HCT116 (cell line): Measurements from ENCODE around the gene SH3D19. TPM values are rescaled to one million over a fixed set of nuclear protein-coding genes. Genes with fewer than 3 reads are reported as not detected.

ENCODE experiments used
- ATAC-seq: fragments of 200-7000 bp; cut with Tn5 transposase; 2 replicates; pipeline ENCODE4 v1.9.1; 2020; ENCODE audit warnings: mild to moderate bottlenecking, moderate library complexity
- BruUV-seq: library from RNA; stranded (reverse); fragments of 400-500 nt; replicated peaks from 2 replicates; lab custom pipeline; 2021; lab: Mats Ljungman, UMichigan
- CTCF ChIA-PET: fragments of 300-600 bp; sonication (Branson Sonifier 250); formaldehyde crosslinking; loops from one replicate; lab custom pipeline; 2021; ENCODE audit warnings: antibody characterized with exemption; lab: Charles Lee
- POLR2A ChIA-PET: fragments of 300-600, 350-600 bp; sonication (Branson Sonifier 250); formaldehyde crosslinking; loops from one replicate; lab custom pipeline; 2021; ENCODE audit warnings: antibody characterized with exemption; lab: Charles Lee
- RAD21 ChIA-PET, 2 experiments: fragments of 300-600 bp; sonication (Branson Sonifier 250); formaldehyde crosslinking; loops; one replicate each; lab custom pipeline; 2023; ENCODE audit warnings: low total read pairs in 2 of 2; ENCODE audit not compliant: uncharacterized antibody in 2 of 2, unreplicated experiment in 2 of 2, low non-redundant PET in 1 of 2; lab: Charles Lee
- DNase-seq: peaks from one replicate; pipeline ENCODE4 v3.0.0-alpha.2; 2010; ENCODE audit warnings: low read depth, low spot score
- H2AFZ ChIP-seq: fragments of 200-600 bp; shearing (Covaris generic), sonication (generic); 2 replicates; pipeline ENCODE4 v1.6.1; 2017; ENCODE audit warnings: low read depth, mixed run types, mixed read lengths, antibody characterized with exemption, low read length; ENCODE audit not compliant: poor library complexity, severe bottlenecking
- H3K27ac ChIP-seq: 2 replicates; pipeline ENCODE4 v1.5.1; 2012; ENCODE audit warnings: low read depth, low read length
- H3K27me3 ChIP-seq: fragments of 200-600 bp; sonication (generic); 2 replicates; pipeline ENCODE4 v1.6.1; 2016; ENCODE audit warnings: mixed run types, low read length, mixed read lengths; ENCODE audit not compliant: insufficient read depth
- H3K36me3 ChIP-seq, 2 experiments: fragments of 200-500 bp in 1 of 2; fragments of 200-600 bp in 1 of 2; sonication (Bioruptor generic) in 1 of 2; sonication (generic) in 1 of 2; 2 replicates each; pipeline versions ENCODE4 v1.5.1 to v1.6.1; 2014 to 2016; ENCODE audit warnings: low read length in 2 of 2, inconsistent platforms in 1 of 2, mixed read lengths in 1 of 2, mixed run types in 1 of 2; ENCODE audit not compliant: insufficient read depth in 2 of 2, control insufficient read depth in 1 of 2
- H3K4me1 ChIP-seq, 2 experiments: fragments of 200-600 bp in 1 of 2; sonication (generic) in 1 of 2; 2 replicates each; pipeline versions ENCODE4 v1.5.1 to v1.6.1; 2012 to 2017; ENCODE audit warnings: low read length in 2 of 2, inconsistent platforms in 1 of 2, mild to moderate bottlenecking in 1 of 2, mixed read lengths in 1 of 2, mixed run types in 1 of 2, moderate library complexity in 1 of 2; ENCODE audit not compliant: insufficient read depth in 2 of 2, control insufficient read depth in 1 of 2
- H3K4me2 ChIP-seq: fragments of 200-600 bp; sonication (generic); 2 replicates; pipeline ENCODE4 v1.6.1; 2017; ENCODE audit warnings: mixed run types, low read length, mixed read lengths
- H3K4me3 ChIP-seq, 2 experiments: fragments of 200-600 bp in 1 of 2; sonication (generic) in 1 of 2; replicated peaks in 1 of 2; 2 replicates each; pipeline ENCODE4 v1.5.1; 2011 to 2016; ENCODE audit warnings: low read length in 2 of 2, control low read depth in 1 of 2, low read depth in 1 of 2, mild to moderate bottlenecking in 1 of 2, mixed read lengths in 1 of 2, mixed run types in 1 of 2
- H3K79me2 ChIP-seq: fragments of 200-600 bp; sonication (generic); 2 replicates; pipeline ENCODE4 v1.6.1; 2017; ENCODE audit warnings: mild to moderate bottlenecking, mixed run types, low read length, moderate library complexity, mixed read lengths; ENCODE audit not compliant: insufficient read depth
- H3K9ac ChIP-seq: fragments of 200-600 bp; sonication (generic); 2 replicates; pipeline ENCODE4 v1.6.1; 2016; ENCODE audit warnings: low read length, mixed read lengths
- H3K9me2 ChIP-seq: fragments of 200-600 bp; sonication (generic), shearing (Covaris generic); 2 replicates; pipeline ENCODE4 v1.6.1; 2017; ENCODE audit warnings: mixed run types, mild to moderate bottlenecking, moderate library complexity; ENCODE audit not compliant: insufficient read depth
- H3K9me3 ChIP-seq, 2 experiments: fragments of 200-500 bp in 1 of 2; fragments of 200-600 bp in 1 of 2; sonication (Bioruptor generic) in 1 of 2; sonication (generic) in 1 of 2; 2 replicates each; pipeline ENCODE4 v1.6.1; 2014 to 2017; ENCODE audit warnings: low read length in 2 of 2, mixed read lengths in 2 of 2, inconsistent platforms in 1 of 2, low read depth in 1 of 2, mild to moderate bottlenecking in 1 of 2, mixed run types in 1 of 2, moderate library complexity in 1 of 2; ENCODE audit not compliant: control insufficient read depth in 1 of 2, insufficient read depth in 1 of 2
- H4K20me1 ChIP-seq: fragments of 200-600 bp; sonication (generic), shearing (Covaris generic); 2 replicates; pipeline ENCODE4 v1.6.1; 2017; ENCODE audit warnings: mixed run types, mild to moderate bottlenecking, moderate library complexity; ENCODE audit not compliant: insufficient read depth
- CBX3 ChIP-seq: IDR thresholded peaks from 2 replicates; pipeline ENCODE4 v1.6.1; 2012; ENCODE audit warnings: low read depth
- CEBPB ChIP-seq: IDR thresholded peaks from 2 replicates; pipeline ENCODE4 v1.6.1; 2012; ENCODE audit warnings: low read depth
- EGR1 ChIP-seq: IDR thresholded peaks from 2 replicates; pipeline ENCODE4 v1.6.1; 2012; ENCODE audit warnings: low read depth
- ELF1 ChIP-seq: IDR thresholded peaks from 2 replicates; pipeline ENCODE4 v1.6.1; 2012; ENCODE audit warnings: low read depth, borderline replicate concordance
- EZH2 ChIP-seq: fragments of 200-600 bp; sonication (generic); IDR thresholded peaks from 2 replicates; pipeline ENCODE4 v1.6.1; 2017; ENCODE audit warnings: antibody characterized with exemption, mixed run types
- EZH2phosphoT487 ChIP-seq: fragments of 200-600 bp; IDR thresholded peaks from 2 replicates; pipeline ENCODE4 v1.6.1; 2018; ENCODE audit warnings: antibody characterized with exemption, borderline replicate concordance
- FOSL1 ChIP-seq: IDR thresholded peaks from 2 replicates; pipeline ENCODE4 v1.6.1; 2012; ENCODE audit warnings: low read depth
- POLR2A ChIP-seq: IDR thresholded peaks from 2 replicates; pipeline ENCODE4 v1.7.0; 2011; ENCODE audit warnings: borderline replicate concordance; ENCODE audit not compliant: insufficient read depth, insufficient read length; ENCODE audit errors: extremely low read depth
- RAD21 ChIP-seq: IDR thresholded peaks from 2 replicates; pipeline ENCODE4 v1.6.1; 2012; ENCODE audit warnings: low read depth, mild to moderate bottlenecking
- SIN3A ChIP-seq: IDR thresholded peaks from 2 replicates; pipeline ENCODE4 v1.6.1; 2012; ENCODE audit warnings: low read depth
- SP1 ChIP-seq: IDR thresholded peaks from 2 replicates; pipeline ENCODE4 v1.6.1; 2012; ENCODE audit warnings: low read depth
- YY1 ChIP-seq: IDR thresholded peaks from 2 replicates; pipeline ENCODE4 v1.6.1; 2011; ENCODE audit warnings: low read length, low read depth, moderate library complexity, mild to moderate bottlenecking; ENCODE audit not compliant: insufficient replicate concordance; ENCODE audit errors: extremely low read depth
- ZFX ChIP-seq: fragments of 450-650 bp; IDR thresholded peaks from 2 replicates; pipeline ENCODE4 v1.6.1; 2017
- ZNF274 ChIP-seq: fragments of 200-500 bp; sonication (Bioruptor generic); IDR thresholded peaks from 2 replicates; pipeline ENCODE4 v1.6.1; 2014; ENCODE audit warnings: mild to moderate bottlenecking, low read depth, low read length, inconsistent platforms
- intact Hi-C: fragments of 100-400 bp; cut with micrococcal nuclease; formaldehyde crosslinking; loops from 2 replicates; pipeline ENCODE4 v1.10.0; 2022
- total RNA-seq: library from RNA; stranded (reverse); gene quantifications from one replicate; pipeline ENCODE4 v1.2.1, GENCODE V29; 2021; ENCODE audit not compliant: unreplicated experiment
- TF ChIP-seq, protein P1 (sequence below): IDR thresholded peaks from 2 replicates; pipeline ENCODE4 v1.6.1; 2011; ENCODE audit warnings: mild to moderate bottlenecking, low read length, moderate library complexity; ENCODE audit not compliant: insufficient replicate concordance; ENCODE audit errors: extremely low read depth
- TF ChIP-seq, protein P2 (sequence below): IDR thresholded peaks from 2 replicates; pipeline ENCODE4 v1.6.1; 2012
- TF ChIP-seq, protein P3 (sequence below), 3 experiments: fragments of 200-600 bp in 1 of 3; sonication (generic) in 1 of 3; IDR thresholded peaks in 2 of 3; conservative IDR thresholded peaks in 1 of 3; 2 replicates each; pipeline ENCODE4 v1.5.1; 2012 to 2017; ENCODE audit warnings: low read depth in 2 of 3, low read length in 2 of 3, antibody characterized with exemption in 1 of 3, borderline replicate concordance in 1 of 3, control low read depth in 1 of 3, mild to moderate bottlenecking in 1 of 3, mixed read lengths in 1 of 3, mixed run types in 1 of 3, moderate library complexity in 1 of 3; ENCODE audit not compliant: insufficient read depth in 1 of 3

SH3D19 gene
- total RNA-seq, 1 experiment from 2014 or later, result 37.5 TPM

DNA sequence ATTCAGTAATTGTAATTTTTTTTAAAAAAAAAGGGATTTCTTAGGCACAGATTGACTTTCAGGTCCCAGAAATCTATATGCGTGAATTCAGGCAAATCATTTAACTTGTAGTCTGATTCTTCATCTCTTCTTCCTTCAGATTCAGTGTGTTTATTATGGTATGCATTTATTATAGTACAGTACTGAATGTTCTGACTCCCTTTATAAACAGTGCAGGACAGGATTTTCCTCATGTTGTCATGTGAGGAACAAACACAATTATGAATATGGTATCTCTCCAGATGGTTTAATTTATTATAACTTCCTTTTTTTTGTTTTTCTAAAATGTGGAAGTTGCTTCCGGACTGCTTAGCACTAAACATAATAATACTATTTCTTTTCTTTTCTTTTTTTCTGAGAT is 171.8 kb downstream of the SH3D19 start:
- intact Hi-C loops, result no loop called here
- POLR2A ChIA-PET, result no interaction called here

DNA sequence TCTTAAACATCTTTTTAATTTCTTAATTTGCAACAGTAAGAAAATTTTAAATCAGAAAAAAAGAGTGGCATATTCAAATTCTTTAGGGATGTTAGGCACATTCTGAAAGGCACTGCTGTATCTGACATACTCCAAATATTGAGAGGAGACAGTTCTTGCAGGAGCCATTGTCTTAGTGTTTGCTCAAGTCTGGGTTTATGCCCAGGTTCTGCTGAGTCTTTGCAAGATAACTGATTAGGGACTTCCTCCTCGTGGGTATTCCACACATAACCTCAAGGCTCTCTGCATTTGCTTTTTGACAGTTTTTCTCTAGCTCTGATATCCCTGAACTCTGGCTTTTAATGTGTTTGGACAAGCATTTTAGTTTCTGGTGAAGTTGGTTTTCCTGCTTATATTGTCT is 173.4 kb downstream of the SH3D19 start:
- ChIA-PET RAD21 (no interaction called here), CTCF (no interaction called here), POLR2A (no interaction called here)
- Histone ChIP-seq H3K9me2 (no peaks in the 10 kb centered on the region), H3K79me2 (no peaks in the 10 kb centered on the region), H3K9me3 (no peaks in the 10 kb centered on the region), H3K9ac (no peak overlapping the region), H3K4me3 (no peak overlapping the region), H3K27me3 (no peaks in the 10 kb centered on the region), H3K4me2 (no peak overlapping the region), H3K4me1 (no peaks in the 10 kb centered on the region), H2AFZ (no peak overlapping the region), H3K36me3 (no peaks in the 10 kb centered on the region), H3K27ac (no peak overlapping the region), H4K20me1 (no peaks in the 10 kb centered on the region)
- BruUV-seq, result no TSS peak
- intact Hi-C loops, result no loop called here
- ATAC-seq (no peak), DNase-seq (no peak)
- TF ChIP-seq RAD21 (no peak), SP1 (no peak), YY1 (no peak), ELF1 (no peak), POLR2A (no peak), CEBPB (no peak), EZH2 (no peak), ZNF274 (no peak), SIN3A (no peak)
- TF ChIP-seq, protein P1, sequence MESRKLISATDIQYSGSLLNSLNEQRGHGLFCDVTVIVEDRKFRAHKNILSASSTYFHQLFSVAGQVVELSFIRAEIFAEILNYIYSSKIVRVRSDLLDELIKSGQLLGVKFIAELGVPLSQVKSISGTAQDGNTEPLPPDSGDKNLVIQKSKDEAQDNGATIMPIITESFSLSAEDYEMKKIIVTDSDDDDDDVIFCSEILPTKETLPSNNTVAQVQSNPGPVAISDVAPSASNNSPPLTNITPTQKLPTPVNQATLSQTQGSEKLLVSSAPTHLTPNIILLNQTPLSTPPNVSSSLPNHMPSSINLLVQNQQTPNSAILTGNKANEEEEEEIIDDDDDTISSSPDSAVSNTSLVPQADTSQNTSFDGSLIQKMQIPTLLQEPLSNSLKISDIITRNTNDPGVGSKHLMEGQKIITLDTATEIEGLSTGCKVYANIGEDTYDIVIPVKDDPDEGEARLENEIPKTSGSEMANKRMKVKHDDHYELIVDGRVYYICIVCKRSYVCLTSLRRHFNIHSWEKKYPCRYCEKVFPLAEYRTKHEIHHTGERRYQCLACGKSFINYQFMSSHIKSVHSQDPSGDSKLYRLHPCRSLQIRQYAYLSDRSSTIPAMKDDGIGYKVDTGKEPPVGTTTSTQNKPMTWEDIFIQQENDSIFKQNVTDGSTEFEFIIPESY, result no peak
- TF ChIP-seq, protein P2, sequence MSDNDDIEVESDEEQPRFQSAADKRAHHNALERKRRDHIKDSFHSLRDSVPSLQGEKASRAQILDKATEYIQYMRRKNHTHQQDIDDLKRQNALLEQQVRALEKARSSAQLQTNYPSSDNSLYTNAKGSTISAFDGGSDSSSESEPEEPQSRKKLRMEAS, result no peak

More for the DNA sequence above, 171.8 kb downstream of the SH3D19 start:
- H3K79me2 ChIP-seq, result no peaks in the 10 kb centered on the region
- CTCF ChIA-PET, result no interaction called here
- no peaks in the 10 kb centered on the region for H3K36me3 ChIP-seq
- no peaks in the 10 kb centered on the region for H3K27me3 ChIP-seq
- H2AFZ ChIP-seq, result no peak overlapping the region
- no peak overlapping the region for H3K4me3 ChIP-seq
- no peaks in the 10 kb centered on the region for H3K4me1 ChIP-seq
- no peaks in the 10 kb centered on the region for H3K9me2 ChIP-seq
- ATAC-seq (no peak), DNase-seq (no peak)
- BruUV-seq, result no TSS peak
- no peak overlapping the region for H3K9ac ChIP-seq
- H3K27ac ChIP-seq, result no peak overlapping the region
- RAD21 ChIA-PET, result no interaction called here
- no peak overlapping the region for H3K4me2 ChIP-seq
- TF ChIP-seq ZFX, result no peak
- TF ChIP-seq POLR2A, result no peak
- TF ChIP-seq, protein P3, sequence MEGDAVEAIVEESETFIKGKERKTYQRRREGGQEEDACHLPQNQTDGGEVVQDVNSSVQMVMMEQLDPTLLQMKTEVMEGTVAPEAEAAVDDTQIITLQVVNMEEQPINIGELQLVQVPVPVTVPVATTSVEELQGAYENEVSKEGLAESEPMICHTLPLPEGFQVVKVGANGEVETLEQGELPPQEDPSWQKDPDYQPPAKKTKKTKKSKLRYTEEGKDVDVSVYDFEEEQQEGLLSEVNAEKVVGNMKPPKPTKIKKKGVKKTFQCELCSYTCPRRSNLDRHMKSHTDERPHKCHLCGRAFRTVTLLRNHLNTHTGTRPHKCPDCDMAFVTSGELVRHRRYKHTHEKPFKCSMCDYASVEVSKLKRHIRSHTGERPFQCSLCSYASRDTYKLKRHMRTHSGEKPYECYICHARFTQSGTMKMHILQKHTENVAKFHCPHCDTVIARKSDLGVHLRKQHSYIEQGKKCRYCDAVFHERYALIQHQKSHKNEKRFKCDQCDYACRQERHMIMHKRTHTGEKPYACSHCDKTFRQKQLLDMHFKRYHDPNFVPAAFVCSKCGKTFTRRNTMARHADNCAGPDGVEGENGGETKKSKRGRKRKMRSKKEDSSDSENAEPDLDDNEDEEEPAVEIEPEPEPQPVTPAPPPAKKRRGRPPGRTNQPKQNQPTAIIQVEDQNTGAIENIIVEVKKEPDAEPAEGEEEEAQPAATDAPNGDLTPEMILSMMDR (IDR thresholded peaks at IDR 0.05 in 2 of 3, conservative IDR thresholded peaks at IDR 0.05 in 1 of 3; ENCODE audit: borderline replicate concordance in 1 of 3, insufficient read depth in 1 of 3, low read depth in 2 of 3, low read length in 2 of 3), result no peak
- TF ChIP-seq EGR1, result no peak
- no peak for TF ChIP-seq EZH2phosphoT487
- no peak for TF ChIP-seq CBX3
- no peak for TF ChIP-seq FOSL1
- no peaks in the 10 kb centered on the region for H4K20me1 ChIP-seq
- H3K9me3 ChIP-seq, result no peaks in the 10 kb centered on the region
